Skin of body (tissue), 3 donors: ENCODE measurements around the gene KIF2C. TPM values are rescaled to one million over a fixed set of nuclear protein-coding genes. Genes with fewer than 3 reads are reported as not detected.
"Not testable (repeated sequence)": the region's sequence is repeated elsewhere in the genome, so short reads cannot be mapped to it uniquely, and the experiment has no call there.

Source experiments
- DNase-seq: peaks from one replicate; lab custom pipeline; 2025; lab: John Stamatoyannopoulos, UW
- small RNA-seq: library from RNA; depleted of rRNA; stranded (forward); fragments of <200 nt; gene quantifications from one replicate; pipeline ENCODE3, GENCODE V24; 2014; ENCODE audit warnings: low replicate concordance
- total RNA-seq: library from RNA; depleted of rRNA; stranded (reverse); fragments of >200 nt; gene quantifications from one replicate; pipeline ENCODE4 v1.2.3, GENCODE V29; 2014

Gene KIF2C
- total RNA-seq, 1 donor from 2014 or later: 10.1 TPM

DNA sequence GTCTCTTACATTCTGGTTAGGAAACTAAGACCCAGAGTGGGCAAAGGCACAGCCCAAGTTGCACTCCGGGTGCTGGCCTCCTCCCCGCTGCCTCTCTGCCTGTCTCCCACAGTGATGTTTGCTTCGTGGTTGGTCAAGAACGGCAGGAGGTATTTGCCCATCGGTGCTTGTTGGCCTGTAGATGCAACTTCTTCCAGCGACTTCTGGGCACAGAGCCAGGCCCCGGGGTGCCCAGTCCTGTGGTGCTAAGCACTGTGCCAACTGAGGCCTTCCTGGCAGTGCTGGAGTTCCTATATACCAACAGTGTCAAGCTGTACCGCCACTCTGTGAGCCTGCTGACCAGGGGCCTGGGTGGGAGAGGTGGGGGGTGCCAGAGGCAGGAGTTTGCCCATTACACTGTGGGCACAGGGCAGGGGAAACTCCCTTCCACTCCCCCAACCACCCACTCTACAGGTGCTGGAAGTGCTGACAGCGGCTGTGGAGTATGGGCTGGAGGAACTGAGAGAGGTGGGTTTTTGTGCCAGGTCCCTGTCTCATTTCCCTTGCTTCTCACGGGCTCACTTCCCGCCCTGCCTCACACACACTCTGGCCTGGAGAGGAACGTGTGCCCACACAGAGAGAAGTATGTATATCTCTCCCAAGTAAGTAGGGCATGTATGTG is 70.6 kb downstream of the KIF2C start:
- no peak for DNase-seq

DNA sequence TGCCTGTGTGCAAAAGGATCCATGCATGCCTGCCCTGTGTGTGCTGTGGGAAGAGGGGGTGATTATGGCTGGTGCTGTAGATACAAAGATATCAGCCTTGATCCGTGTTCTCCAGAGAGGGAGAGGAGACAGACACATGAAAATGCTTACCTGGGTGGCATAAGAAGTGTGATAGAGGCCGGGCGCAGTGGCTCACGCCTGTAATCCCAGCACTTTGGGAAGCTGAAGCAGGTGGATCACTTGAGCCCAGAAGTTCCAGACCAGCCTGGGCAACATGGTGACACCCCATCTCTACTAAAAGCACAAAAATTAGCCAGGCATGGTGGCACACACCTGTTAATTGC is 71.1 kb downstream of the KIF2C start:
- DNase-seq: not testable (repeated sequence)

DNA sequence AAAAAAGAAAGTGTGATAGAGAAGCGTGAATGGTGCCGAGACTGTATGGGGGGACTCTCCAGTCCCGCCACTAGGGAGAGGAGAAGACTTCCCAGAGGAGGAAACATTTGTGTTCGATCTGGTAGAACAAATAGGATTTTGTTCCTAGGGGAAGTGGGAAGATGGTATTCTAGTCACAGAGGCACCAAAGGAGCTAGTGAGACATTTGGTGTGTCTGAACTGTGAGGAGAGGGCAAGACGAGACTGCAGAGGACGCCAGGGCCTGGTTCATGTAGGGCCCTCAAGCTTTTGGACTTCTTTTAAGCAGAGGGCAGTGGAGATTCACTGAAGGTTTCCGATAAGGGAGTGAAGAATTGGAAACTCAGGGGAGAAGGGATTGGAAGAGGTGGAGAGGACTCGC is 71.6 kb downstream of the KIF2C start:
- DNase-seq: no peak

- no peak for DNase-seq
These were observed 73.3 kb downstream of the KIF2C start for GRCh38 chr1:44812822-44813543.

DNA sequence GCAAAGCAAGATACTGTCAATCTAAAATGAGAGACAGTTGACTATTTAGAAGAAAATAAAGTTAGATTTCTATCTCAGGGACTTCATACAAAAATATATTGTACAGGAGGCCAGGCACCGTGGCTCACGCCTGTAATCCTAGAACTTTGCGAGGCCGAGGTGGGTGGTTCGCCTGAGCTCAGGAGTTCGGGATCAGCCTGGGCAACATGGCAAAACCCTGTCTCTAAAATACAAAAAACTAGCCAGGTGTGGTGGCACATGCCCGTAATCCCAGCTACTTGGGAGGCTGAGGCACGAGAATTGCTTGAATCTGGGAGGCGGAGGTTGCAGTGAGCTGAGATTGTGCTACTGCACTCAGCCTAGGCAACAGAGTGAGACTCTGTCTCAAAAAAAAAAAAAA is 76.3 kb downstream of the KIF2C start:
- not testable (repeated sequence) for DNase-seq

DNA sequence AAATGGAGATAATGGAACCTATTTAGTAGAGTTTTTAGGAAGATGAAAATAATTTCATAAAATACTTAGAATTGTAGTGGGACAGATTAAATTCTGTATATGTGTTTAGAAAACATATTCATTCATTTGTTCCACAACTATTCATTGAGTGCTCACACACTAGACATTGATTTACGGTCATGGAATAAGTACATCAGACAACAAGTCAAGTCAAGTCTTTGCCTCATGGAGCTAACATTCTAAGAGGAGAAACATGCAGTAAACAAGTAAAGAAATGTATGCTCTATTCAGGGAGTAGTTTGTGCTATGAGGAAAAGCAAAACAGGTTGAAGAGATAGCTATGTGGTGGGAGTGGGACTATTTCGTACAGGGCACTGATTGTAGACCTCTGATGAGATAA is 77.7 kb downstream of the KIF2C start:
- DNase-seq: no peak

Small RNAs within 50 kb of the gene (small RNA-seq; reads per million reads assigned to genes)
- gene RNU5D-1 (47.6 reads per million, percentile 95 among the genes with 10 or more reads in this experiment), gene RNU5F-1 (8.8 reads per million, percentile 92 among the genes with 10 or more reads in this experiment), gene SNORD38A (93.2 reads per million, percentile 96 among the genes with 10 or more reads in this experiment), gene SNORD38B (not detected), gene SNORD46 (2,688 reads per million, percentile 99 among the genes with 10 or more reads in this experiment), gene SNORD55 (not detected)

Other genes with a start within 250 kb of the KIF2C start
- gene TMEM53, start 65.4 kb upstream of the KIF2C start, total RNA-seq: 2.2 TPM
- 3.6 TPM for gene ARMH1, start 65.1 kb upstream of the KIF2C start, total RNA-seq
- gene RNU5D-1, start 8.7 kb upstream of the KIF2C start, total RNA-seq: not detected
- 1,591 TPM for gene RPS8, start 35.7 kb downstream of the KIF2C start, total RNA-seq
- gene BEST4, start 48.3 kb downstream of the KIF2C start, total RNA-seq: 0.10 TPM
- 26.1 TPM for gene PLK3, start 60.5 kb downstream of the KIF2C start, total RNA-seq
- not detected for gene DYNLT4, start 67.5 kb downstream of the KIF2C start, total RNA-seq
- 3.5 TPM for gene BTBD19, start 68.7 kb downstream of the KIF2C start, total RNA-seq
- 7.2 TPM for gene PTCH2, start 103.4 kb downstream of the KIF2C start, total RNA-seq
- 29.3 TPM for gene EIF2B3, start 246.8 kb downstream of the KIF2C start, total RNA-seq